Fibroblast of gingiva (primary cell): Measurements from ENCODE around the gene CPE.

Source experiments
- DNase-seq: peaks from one replicate; pipeline ENCODE4 v3.0.0-alpha.2; 2011; ENCODE audit warnings: low read depth

Gene CPE

GRCh38 chr4:165508372-165509120 lies 129.7 kb downstream of the CPE start:
- no peak for DNase-seq

DNA sequence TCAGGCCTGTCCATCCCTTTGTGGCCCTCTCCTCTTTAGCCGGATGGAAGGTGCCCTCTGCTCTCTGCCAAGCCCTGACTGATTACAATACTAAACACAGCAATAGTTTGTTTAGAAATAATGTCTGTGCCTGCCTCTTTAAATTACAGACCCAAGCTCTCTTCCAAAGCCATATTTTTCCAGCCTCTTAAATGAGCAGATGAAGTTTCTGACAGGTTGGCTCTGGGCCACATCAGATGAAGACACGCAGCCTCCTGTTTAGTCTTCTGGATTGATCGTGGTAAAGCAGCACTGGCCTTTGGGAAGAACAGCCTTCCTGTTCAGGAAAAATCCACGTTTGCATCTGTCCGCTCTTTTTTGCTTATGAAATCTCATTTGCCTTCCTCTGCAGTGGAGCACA lies 133.6 kb downstream of the CPE start:
- no peak for DNase-seq

- DNase-seq, result no peak
Measured at GRCh38 chr4:165514739-165515138, 135.9 kb downstream of the CPE start.

GRCh38 chr4:165515201-165515600 lies 136.4 kb downstream of the CPE start:
- DNase-seq, result no peak

GRCh38 chr4:165516281-165516833 lies 137.5 kb downstream of the CPE start:
- DNase-seq, result no peak

GRCh38 chr4:165517216-165517615 lies 138.4 kb downstream of the CPE start:
- no peak for DNase-seq

DNA sequence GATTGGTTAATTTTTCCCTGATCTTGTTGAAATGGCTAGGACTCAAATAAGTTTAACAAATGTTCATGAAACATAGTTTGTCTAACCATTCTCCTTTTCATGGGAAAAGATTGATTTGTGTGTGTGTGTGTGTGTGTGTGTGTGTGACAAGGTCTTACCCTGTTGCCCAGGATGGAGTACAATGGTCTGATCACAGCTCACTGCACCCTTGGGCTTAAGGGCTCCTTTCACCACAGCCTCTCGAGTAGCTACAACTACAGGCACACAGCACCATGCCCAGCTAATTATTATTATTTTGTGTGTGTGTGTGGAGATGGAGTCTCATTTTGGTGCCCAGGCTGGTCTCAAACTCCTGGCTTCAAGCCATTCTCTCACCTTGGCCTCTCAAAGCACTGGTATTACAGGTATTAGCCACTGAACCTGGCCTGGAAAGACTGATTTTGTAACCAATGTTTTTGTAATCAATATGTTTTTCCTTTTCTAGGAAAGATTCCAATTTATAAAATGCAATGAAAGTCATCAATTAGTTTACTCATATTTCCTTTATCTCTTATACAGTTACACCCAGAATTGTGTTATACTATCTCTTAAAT lies 139.3 kb downstream of the CPE start:
- no peak for DNase-seq

DNA sequence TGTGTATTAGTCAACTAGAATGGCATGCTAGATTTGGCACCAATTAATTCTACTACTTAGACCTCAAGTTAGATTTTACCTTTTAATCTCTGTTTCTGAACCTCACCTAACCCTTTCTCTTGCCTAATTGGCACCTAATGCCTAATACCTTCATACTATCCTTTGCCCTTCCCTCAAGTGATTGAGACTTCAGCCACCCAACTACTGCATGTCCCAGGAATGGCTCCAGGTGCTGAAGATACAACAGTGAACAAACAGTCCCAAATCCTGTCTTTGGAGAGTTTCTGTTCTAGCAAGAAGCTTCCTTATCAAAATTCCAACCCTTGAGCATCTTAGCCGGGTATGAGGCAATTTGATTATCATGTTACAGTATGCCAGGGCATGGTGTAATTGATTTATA lies 139.9 kb downstream of the CPE start:
- no peak for DNase-seq

DNA sequence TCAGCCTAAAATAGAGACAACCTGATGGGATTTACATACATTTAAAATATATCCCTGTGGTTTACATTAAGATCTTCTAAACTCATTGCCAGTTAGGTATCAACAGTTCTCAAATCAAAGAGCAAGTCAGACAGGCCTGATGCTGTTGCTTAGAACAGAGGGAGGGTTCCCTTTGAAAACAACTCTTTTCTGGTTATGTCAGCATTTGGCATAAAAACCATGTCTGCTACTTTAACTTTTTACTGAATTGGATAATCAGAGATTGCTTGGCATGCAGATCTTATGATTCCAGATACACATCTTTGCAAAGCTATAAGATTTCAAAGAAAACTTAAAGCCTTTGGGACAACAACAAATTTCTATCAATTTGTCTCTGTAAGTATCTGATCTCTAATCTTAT lies 140.8 kb downstream of the CPE start:
- no peak for DNase-seq

GRCh38 chr4:165520086-165520485 lies 141.3 kb downstream of the CPE start:
- DNase-seq, result no peak

GRCh38 chr4:165522050-165522449 lies 143.2 kb downstream of the CPE start:
- no peak for DNase-seq

- DNase-seq, result no peak
Measured at GRCh38 chr4:165524532-165525190, 145.9 kb downstream of the CPE start.

DNA sequence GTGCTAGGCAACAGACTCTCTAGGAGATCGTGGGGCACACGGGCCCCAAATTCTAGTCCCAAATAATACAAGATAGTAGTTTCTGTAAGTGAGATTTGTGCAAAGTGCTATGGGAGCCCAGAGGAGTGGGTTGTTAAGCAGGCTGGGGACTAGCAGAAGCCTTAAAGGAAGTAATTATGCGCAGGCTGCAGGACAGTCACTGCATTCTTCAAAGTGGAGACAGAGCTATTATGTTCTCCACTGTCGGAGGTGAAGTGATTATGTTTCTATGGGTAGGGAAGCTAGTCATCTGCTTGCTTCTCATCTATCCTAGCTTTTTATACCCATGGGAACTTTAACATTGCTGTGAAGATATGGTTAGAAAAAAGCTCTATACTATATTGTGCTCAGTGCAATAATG lies 154.2 kb downstream of the CPE start:
- no peak for DNase-seq

DNA sequence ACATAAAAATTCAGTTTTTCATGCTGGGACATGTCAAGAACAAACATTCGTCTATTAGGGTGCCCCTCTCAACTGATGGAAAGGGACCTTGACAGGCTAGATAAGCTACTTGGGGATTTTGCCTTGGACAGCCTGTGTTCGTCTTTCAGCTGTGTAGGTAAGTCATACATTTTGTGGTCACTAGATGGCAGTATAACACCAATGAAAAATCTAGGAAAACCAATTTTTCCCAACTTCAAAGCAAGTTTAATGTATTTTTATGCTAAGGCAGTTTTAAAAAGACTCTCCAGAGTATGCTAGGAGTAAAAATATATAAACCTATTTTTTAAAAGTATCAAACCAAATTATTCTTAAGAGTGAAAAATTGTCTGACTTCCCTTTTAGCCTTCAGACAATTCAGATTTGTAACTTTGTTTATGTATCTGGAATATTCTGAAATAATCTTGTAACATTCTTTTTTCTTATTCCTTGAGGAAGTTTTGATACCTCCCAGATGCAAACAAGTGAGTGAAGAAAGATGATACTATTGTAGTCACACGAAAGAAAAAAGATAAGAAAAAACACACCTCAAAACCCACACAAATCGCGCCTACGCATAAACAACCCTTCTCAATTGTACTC lies 158.3 kb downstream of the CPE start:
- peak; percentile 40 for DNase-seq

DNA sequence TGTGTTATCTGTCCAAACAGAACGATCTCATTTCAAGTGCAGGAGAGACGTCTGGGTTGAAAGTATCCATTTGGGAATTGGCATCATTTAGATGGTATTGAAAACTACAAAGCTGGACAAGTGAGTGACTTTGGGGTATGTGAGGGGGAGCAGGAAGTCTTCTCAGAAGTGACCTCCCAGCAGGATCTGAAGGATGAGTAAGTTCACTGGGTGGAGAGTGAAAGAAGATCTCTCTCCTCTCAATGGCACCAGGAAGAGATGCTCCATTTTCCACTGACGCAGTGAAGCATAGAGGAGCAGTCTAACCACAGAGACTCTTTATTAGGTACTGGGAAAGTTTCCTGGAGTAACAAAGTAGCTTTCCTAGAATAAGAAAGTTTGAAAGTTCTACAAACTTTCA lies 161.0 kb downstream of the CPE start:
- no peak for DNase-seq

DNA sequence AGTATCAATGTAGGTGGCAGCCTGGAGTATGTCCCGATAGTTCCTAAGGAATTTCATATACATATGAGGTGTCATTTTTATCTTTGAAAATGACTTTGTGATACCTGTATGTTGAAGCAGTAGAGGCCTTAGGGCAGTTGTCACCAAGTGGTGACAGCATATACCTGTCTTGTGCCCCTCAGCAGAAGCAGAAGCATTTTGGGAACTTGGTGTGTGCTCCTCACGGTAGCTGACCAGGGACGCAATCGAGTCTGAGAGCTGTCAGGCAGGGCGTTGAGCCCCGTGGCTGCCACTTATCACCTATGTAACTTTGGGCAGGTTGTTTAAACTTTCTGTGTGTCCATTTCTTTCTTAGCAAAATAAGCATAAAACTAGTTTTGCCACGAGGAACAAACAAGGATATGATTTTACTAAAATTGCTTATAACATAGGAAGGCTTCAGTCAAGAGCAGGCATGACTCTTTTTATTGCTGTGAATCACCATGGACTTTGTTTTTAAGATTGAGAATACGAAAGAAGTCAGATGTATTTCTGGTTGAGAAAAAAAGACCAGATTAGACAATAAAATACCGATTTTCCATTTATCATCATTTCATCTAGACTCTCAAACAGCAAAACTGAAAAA lies 161.5 kb downstream of the CPE start:
- DNase-seq, result no peak

GRCh38 chr4:165541851-165542459 lies 163.1 kb downstream of the CPE start:
- DNase-seq, result no peak

- no peak for DNase-seq
Measured at GRCh38 chr4:165542476-165542875, 163.7 kb downstream of the CPE start.
